NCI-H1694 treated with DMSO at 0.1 percent for 48 hours (cell line): ENCODE data around the gene ACSM4.
A peak's percentile ranks its signal among the peaks of the same experiment; 100 is the strongest.
"Not testable (repeated sequence)": the region's sequence is repeated elsewhere in the genome, so short reads cannot be mapped to it uniquely, and the experiment has no call there.

Experiments used
- DNase-seq: peaks from one replicate; lab custom pipeline; 2025; lab: John Stamatoyannopoulos, UW

ACSM4 gene

GRCh38 chr12:7303772-7304171, at the start of gene ACSM4:
Gene ACSM4, plus strand, starts transcription at chr12:7304072. Its CDS starts 260 bp downstream, at chr12:7304332.
- DNase-seq = no peak

- DNase-seq = no peak
These were observed 44.8 kb upstream of the ACSM4 start for GRCh38 chr12:7259060-7259459.

GRCh38 chr12:7264538-7264937, 39.3 kb upstream of the ACSM4 start:
- no peak for DNase-seq

GRCh38 chr12:7265251-7265650, 38.6 kb upstream of the ACSM4 start:
- no peak for DNase-seq

- DNase-seq = no peak
These were observed 34.6 kb upstream of the ACSM4 start for GRCh38 chr12:7269273-7269672.

GRCh38 chr12:7271893-7272514, 31.9 kb upstream of the ACSM4 start:
- no peak for DNase-seq

GRCh38 chr12:7275482-7275881, 28.4 kb upstream of the ACSM4 start:
- DNase-seq = not testable (repeated sequence)

- no peak for DNase-seq
These were observed 21.0 kb upstream of the ACSM4 start for GRCh38 chr12:7282844-7283243.

GRCh38 chr12:7289743-7290142, 14.1 kb upstream of the ACSM4 start:
- DNase-seq = no peak

- DNase-seq = not testable (repeated sequence)
These were observed 13.3 kb upstream of the ACSM4 start for GRCh38 chr12:7290588-7290987.

- no peak for DNase-seq
These were observed 11.6 kb upstream of the ACSM4 start for GRCh38 chr12:7292300-7292699.

- no peak for DNase-seq
These were observed 10.2 kb upstream of the ACSM4 start for GRCh38 chr12:7293670-7294069.

GRCh38 chr12:7295529-7295928, 8.3 kb upstream of the ACSM4 start:
- DNase-seq = no peak

- DNase-seq = no peak
These were observed 6.0 kb upstream of the ACSM4 start for GRCh38 chr12:7297865-7298264.

- no peak for DNase-seq
These were observed 1.4 kb upstream of the ACSM4 start for GRCh38 chr12:7302266-7302986.

- no peak for DNase-seq
These were observed 642 bp upstream of the ACSM4 start for GRCh38 chr12:7303230-7303629.

- DNase-seq = no peak
These were observed 584 bp downstream of the ACSM4 start for GRCh38 chr12:7304456-7304855.

GRCh38 chr12:7310070-7310469, 6.2 kb downstream of the ACSM4 start:
- no peak for DNase-seq

- peak; percentile 8 for DNase-seq
These were observed 16.1 kb downstream of the ACSM4 start for GRCh38 chr12:7319930-7320329.

GRCh38 chr12:7321624-7322023, 17.8 kb downstream of the ACSM4 start:
- no peak for DNase-seq

- no peak for DNase-seq
These were observed 18.7 kb downstream of the ACSM4 start for GRCh38 chr12:7322599-7322998.

- no peak for DNase-seq
These were observed 20.3 kb downstream of the ACSM4 start for GRCh38 chr12:7324176-7324575.

- DNase-seq = peak; percentile 30
These were observed 24.0 kb downstream of the ACSM4 start for GRCh38 chr12:7327918-7328317.

- DNase-seq = not testable (repeated sequence)
These were observed 33.9 kb downstream of the ACSM4 start for GRCh38 chr12:7337790-7338189.
